Stimulated activated CD8-positive, alpha-beta memory T cell treated with anti-CD3 and anti-CD28 coated beads, Interleukin-15, amount 100 ng/mL, for 24 hours (primary cell): ENCODE measurements around the gene PRRT2.

Experiments
- DNase-seq: peaks from one replicate; pipeline ENCODE4 v3.0.0-alpha.2; 2020; ENCODE audit warnings: low read depth

The PRRT2 gene

DNA sequence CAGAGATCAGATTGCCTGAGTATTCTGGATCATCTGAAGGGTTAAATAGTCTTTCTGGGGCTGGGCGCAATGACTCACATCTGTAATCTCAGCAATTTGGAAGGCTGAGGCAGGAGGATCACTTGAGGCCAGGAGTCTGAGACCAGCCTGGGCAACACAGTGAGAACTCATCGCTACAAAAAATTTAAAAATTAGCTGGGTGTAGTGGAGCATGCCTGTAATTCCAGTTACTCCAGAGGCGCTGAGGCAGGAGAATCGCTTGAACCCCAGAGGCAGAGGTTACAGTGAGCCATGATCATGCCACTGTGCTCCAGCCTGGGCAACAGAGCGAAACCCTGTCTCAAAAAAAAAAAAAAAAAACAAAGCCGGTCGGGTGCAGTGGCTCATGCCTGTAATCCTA, 23.9 kb downstream of the PRRT2 start:
- DNase-seq = no peak

DNA sequence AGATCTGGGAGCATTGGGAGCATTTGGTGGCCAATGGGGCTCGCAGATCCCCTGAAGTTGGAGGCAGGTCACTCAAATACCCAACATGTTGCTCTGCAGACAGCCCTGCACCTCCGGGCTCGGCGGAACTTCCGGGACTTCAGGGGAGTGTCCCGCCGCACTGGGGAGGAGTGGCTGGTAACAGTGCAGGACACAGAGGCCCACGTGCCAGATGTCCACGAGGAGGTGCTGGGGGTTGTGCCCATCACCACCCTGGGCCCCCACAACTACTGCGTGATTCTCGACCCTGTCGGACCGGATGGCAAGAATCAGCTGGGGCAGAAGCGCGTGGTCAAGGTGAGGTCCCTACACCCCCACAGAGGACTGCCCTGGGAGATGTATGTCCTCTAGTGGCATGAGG, 24.6 kb downstream of the PRRT2 start:
- no peak for DNase-seq

DNA sequence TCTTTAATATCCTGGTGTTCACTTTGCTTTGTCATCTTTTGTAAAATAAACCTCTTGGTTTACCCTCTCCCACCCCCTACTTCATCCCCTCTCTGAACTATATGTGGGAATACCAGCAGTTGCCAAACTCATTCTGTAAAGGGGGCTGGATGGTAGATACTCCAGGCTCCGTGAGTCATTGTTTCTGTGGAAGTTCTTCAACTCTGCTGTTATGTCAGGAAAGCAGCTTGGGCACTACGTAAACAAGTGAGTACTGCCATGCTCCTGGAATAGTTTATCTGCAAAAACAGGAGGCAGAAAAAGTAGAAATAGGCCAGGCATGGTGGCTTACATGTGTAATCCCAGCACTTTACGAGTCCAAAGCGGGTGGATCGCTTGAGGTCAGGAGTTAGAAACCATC, 25.8 kb downstream of the PRRT2 start:
- no peak for DNase-seq

DNA sequence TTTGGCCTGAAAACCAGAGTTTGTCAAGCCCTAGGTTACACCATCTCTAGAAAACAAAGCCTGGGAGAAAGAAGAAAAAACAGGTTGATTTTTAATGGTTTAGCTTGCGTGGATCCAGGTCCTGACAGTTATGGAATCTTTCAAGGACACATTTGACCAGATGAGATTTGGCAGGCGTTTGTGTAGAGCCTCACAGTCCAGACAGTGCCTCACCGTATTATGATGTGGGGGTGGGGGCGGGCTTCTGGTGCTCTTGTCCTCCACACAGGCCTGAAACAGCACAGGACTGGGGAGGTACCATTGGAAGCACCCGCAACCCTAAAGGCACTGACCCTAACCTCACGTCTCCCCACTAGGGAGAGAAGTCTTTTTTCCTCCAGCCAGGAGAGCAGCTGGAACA, 27.8 kb downstream of the PRRT2 start:
- DNase-seq = no peak

DNA sequence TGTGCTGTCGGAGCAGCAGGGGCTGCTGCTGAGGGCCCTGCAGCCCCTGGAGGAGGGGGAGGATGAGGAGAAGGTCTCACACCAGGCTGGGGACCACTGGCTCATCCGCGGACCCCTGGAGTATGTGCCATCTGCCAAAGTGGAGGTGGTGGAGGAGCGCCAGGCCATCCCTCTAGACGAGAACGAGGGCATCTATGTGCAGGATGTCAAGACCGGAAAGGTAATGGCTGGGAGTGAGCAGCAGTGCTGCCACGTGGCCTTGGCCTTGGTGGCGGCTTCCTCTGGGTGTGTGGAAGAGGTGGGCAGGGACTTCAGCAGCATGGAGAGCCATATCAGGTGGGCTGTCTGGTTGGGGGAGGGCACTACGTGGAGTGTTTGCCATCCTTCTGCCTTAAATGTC, 28.2 kb downstream of the PRRT2 start:
- no peak for DNase-seq

DNA sequence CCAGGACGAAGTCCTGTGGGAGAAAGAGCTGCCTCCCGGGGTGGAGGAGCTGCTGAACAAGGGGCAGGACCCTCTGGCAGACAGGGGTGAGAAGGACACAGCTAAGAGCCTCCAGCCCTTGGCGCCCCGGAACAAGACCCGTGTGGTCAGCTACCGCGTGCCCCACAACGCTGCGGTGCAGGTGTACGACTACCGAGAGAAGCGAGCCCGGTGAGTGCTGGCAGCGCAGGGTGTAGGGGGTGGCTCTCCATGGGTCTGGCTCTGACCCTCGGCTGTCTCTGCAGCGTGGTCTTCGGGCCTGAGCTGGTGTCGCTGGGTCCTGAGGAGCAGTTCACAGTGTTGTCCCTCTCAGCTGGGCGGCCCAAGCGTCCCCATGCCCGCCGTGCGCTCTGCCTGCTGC, 29.6 kb downstream of the PRRT2 start:
- no peak for DNase-seq

DNA sequence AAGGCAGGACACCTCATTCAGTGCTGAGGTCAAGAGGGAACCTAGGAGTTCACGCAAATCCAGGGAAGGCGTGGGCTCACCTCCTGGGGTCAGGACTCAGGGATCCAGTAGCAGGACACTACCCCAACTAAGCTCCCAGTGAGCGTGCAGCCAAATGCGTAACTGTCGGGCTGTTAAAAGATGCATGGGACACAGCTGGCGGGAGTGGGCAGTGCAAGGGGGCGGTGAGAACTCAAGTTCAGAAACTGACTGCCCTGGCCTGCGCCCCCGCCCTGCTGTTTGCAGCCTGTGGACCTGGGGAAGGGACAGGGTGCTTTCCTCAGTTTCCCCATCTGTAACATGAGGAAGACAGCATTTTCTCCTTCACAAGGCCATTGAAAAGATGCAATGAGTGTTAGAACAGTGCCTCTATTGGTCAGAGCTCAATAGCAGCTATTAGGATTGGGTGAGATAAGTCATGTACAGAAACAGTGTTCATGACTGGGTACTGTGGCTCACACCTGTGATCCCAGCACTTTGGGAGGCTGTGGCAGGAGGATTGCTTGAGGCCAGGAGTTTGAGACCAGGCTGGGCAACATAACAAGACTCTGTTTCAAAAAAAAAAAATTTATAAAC, 30.8 kb downstream of the PRRT2 start:
- DNase-seq = no peak

DNA sequence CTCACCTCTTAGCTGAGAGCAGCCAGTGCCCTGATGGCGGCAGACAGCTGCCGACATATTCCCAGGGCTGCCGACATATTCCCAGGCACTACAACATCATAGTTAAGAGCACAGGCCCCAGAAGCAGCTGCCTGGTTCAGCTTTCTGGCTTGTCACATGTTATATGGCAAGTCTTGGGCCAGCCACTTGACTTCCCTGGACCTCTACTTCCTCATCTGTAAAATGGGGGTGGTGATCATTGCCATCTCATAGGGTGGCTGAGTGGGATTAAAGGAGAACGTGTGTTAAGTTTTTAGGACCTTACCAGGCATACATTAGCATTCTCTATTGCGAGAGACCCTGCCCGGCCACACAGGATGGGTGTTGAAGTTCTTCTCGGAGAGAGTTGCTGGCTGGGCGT, 31.9 kb downstream of the PRRT2 start:
- DNase-seq = no peak

DNA sequence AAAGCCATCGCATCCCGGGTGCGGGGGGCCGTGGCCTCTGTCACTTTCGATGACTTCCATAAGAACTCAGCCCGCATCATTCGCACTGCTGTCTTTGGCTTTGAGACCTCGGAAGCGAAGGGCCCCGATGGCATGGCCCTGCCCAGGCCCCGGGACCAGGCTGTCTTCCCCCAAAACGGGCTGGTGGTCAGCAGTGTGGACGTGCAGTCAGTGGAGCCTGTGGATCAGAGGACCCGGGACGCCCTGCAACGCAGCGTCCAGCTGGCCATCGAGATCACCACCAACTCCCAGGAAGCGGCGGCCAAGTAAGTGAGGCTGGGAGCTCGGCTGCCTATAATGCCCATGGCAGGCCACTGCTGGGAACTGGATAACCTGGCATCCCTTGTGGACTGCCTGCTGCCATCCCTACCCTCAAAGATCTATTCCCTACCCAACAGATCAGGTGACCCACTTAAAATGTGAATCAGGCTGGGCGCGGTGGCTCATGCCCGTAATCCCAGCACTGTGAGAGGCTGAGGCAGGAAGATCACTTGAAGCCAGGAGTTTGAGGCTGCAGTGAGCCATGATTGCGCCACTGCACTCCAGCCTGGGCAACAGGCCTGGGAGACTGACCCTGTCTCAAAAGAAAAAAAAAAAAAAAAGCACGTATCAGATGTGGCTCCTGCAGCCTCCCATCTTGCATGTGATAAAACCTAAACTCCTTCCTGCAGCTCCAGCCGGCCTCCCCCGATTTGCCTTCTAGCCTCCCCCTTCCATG, 32.8 kb downstream of the PRRT2 start:
- DNase-seq = no peak

DNA sequence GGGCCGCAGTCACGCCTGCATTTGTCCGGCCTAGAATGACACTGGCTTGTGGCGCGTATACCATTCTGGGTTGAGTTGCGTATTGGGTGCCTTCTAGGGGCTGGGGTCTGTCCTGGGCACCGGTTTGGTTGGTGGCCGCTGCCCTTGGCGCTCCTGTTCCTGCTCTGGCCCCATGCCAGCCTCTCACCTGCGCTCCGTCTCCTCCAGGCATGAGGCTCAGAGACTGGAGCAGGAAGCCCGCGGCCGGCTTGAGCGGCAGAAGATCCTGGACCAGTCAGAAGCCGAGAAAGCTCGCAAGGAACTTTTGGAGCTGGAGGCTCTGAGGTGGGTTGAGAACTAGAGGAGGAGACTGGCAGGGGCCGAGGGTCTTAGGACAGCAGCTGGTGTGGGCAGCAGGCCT, 33.7 kb downstream of the PRRT2 start:
- DNase-seq = no peak

DNA sequence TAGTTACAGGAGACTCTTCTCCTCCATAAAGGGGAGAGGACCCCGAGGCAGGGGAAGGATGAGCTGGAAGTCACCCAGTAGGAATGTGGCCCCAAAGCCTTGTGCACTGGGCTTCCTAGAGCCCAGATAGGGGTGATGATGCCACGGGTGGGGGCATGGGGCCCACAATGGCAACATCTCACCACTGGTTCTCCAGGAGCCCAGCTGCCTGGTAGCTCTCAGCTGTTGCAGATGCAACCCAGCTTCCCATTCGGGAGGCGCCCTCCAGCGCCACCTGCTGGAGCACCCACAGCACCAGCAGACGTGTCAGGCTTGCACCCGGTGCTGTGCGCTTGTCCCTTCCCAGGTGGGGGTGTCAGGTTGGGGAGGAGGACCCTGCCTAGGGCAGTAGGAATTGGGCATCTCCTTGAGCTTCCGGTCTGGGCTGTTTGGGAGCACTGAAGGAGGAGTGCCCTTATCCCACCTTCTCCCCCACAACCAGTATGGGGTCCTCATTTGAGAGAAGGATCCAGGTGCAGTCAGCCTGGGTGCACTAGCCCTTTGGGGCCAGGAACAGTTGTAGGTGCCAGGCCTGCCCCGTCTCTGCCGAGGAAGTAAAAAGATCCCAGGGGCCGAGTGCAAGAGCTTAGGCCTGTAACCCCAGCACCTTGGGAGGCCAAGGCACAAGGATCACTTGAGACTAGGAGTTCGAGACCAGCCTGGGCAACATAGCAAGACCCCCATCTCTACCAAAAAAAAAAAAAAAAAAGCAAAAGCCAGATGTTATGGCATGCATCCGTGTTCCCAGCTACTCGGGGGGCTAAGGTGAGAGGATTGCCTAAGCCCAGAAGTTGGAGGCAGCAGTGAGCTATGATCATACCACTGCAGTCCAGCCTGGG, 36.7 kb downstream of the PRRT2 start:
- peak; percentile 79 for DNase-seq

DNA sequence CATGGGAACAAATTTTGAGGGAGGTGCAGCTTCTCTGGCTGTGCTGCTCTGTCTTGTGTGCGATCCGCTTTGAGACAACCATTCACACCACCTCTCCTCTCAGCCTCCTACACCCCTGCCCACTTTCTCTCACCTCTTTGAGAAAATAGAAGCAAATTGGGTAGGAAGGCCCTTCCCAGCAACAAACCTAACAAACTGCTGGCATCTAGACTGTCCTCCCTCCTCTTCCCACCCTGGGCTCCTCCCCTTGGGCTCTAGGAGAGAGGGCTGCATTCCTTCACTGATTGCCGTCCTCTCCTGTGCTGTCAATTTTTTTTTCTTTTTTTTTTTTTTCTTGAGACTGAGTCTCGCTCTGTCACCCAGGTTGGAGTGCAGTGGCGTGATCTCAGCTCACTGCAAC, 37.5 kb downstream of the PRRT2 start:
- DNase-seq = no peak

DNA sequence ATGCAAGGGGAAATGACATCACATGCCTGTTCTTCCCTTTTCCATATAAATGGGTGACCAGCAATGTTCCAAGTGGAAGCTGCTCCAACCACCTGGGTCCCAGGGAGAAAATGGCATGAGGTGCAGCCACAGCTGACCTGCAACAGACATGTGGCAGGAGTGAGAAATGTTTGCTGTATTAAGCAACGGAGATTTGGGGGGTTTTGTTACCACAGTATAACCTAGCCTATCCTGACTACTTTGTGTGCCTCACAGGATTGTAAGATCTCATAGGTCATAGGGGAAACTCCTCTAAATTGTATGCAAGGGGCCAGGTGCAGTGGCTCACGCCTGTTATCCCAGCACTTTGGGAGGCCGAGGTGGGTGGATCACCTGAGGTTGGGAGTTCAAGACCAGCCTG, 39.0 kb downstream of the PRRT2 start:
- no peak for DNase-seq

DNA sequence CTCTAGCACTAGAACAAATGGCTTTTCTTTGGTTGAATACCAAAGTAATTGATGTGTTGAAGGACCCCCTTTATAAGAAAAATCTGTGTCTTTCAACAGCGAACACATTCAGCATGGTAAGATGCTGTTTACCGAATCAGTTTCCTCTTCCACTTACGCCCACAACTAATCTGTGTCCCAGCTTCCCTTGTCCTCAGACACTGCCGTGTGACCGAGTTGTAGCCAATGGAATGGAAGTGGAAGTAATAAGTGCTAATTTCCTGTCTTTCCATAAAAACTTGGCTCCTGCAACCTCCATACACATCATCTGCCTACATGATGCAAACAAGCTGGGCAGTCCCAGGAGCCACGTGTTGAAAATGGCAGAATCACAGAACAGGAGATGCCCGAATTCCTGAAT, 40.7 kb downstream of the PRRT2 start:
- DNase-seq = no peak

DNA sequence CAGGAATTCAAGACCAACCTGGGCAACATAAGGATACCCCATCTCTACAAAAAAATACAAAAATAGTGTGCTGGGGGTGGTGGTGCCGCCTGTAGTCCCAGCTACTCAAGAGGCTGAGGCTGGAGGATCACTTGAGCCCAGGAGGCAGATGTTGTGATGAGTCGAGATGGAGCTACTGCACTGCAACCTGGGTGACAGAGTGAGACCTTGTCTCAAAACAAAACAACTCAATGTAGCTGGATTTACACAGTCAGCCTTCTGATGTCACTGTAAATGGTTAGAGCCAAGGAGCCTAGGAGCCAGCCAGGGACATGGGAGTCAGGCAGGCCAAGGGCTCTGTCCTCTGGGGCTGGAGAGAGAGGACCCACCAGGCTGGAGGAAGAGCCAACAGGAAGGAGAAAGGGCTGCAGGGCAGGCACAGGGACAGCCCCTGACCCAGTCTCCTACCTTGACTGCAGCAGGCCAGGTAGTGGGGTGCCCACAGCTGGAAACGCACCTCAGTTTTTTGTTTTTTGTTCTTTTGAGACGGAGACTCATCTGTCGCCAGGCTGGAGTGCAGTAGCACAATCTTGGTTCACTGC, 42.6 kb downstream of the PRRT2 start:
- DNase-seq = no peak

DNA sequence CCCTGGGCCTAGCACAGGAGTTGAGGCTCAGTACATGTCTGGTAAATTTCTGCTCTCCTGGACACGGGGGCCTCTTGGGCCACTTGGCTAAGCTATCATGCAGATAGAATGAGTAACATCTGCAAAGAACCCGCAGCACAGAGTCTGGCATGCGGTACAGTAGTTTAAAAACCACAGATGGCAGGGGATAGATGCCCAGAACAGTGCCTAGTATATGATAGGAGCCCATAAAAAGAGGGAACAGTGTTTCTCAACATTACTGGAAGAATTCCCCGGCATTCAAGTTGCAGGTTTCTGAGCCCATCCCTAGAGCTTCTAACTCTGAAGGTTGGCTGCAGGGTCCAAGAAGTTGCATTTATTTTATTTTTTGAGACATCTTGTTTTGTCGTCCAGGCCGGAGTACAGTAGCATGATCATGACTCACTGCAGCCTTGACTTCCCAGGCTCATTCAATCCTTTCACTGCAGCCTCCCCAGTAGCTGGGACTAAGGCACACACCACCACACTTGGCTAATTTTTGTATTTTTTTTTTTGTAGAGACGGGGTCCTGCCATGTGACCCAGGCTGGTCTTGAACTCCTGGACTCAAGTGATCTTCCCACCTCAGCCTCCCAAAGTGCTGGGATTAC, 45.3 kb downstream of the PRRT2 start:
- no peak for DNase-seq

DNA sequence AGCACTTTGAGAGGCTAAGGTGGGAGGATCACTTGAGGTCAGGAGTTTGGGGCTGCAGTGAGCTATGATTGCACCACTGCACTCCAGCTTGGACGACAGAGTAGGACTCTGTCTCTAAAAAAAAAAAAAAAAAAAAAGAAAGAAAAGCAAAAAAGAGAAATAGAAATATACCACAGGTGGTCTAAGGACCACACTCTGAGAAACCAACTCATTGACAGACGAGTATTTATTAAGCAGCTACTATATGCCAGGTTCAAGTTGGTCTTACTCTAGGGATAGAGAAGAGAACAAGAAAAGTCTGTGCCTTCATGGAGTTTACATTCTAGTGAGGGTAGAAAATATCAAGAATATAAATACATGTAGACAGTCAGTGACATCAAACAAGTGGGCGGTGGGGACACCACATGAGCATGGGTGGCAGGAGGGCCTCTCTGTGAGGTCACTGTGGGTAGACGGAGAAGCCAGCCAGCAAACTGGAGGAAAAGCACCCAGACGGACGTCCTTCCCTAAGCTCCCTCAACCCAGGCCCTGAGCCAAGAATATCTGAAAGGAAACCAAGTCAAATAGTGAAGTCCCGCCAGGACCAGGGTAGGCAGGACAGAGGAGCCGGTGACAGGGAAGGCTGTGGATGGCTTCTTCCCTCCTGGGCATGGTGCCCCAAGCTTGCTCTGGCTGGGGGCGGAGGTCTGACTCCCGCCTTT, 46.3 kb downstream of the PRRT2 start:
- DNase-seq = no peak

DNA sequence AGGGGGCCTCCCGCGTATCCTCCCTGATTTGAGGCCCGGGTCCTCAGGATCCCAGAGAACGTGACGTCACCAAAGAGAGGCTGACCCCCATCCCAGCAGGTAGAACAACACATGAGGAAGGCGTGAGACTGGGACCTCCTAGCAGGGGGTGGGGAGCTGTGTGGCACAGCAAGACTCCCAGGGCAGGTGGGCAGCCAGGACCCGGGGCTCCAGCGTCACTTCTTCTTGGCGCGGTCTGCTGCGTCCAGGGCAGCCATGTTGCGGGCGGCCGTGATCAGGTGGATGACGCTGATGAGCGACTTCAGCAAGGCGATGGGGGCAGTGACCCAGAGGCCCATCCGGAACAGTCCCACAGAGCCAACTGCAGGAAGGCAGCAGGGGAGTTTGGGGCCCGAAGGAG, 47.0 kb downstream of the PRRT2 start:
- no peak for DNase-seq

DNA sequence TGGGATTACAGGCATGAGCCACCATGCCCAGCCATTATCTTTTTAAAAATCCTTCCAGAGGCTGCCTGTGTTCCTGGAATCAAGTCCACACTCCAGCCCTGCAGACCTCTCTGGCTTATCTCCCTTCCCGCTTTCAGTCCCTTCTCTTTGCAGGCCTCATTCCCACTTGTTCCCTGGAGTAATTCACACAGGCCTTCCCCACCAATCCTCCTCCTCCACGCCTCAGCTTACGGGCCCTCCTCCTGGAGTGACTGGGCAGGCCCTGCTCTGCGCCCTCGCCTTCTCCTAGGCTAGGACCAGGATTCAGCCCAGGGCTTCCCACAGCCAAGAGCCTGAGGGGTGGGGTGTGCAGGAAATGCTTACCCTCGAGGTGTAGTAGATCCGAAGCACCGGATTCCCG, 48.2 kb downstream of the PRRT2 start:
- DNase-seq = no peak

DNA sequence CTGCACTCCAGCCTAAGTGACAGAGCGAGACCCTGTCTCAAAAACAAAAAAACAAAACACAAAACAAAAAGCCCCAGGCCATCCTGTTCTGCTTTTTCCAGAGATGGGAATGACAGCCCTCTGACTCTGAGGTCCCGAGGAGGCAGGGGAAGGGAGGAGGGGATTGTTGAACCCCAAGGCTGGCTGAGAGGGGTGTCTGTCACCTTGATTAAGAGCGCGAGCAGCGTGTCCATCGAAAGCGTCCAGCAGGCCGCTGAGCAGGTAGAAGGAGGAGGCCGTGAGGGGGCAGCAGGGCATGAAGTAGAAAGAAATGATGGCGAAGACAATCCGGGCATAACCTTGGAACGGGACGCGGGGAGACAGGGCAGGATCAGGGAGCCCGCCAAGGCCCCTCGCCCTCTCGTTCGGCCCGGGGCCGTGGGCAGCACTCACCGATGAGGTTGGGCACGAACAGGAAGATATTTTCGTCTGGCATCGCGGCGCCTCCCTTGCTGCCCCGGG, 50.4 kb downstream of the PRRT2 start:
- DNase-seq = no peak

DNA sequence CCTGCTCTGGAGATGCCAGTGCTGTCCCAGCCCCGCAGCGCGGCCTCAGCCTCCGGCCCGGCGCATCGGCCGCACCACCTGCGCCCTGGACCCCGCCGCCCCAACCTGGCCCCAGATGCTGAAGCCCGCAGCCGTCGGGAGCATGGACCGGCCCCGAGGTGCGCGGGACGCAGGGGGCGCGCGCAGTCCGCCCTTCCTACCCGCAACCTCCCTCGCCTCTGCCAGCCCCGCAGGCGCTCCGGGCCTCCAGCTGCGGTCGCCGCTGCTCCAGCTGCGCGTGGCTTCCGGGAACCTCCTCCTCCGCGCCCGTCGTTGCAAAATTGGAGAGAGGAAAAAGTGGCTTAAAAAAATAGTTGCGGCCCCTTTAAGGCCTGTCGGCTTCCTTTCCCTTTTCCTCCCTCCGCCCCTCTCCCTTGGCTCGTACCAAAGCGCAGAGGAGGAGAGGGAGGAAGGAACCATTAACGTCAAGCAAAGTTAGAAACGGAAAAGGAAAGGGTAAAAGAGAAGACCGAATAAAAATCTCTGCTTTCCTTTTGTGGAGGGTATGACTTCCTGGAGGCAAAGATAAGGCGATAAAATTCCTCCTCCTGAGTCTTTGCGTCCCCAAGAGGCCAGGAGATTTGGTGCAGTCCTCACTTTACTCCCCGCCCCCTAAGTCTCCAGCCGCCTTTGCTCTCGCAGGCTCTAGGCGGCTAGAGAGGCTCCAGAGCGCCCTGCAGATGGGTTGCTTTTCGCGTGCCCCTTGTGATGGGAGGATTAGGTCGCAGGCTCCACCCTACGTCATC, 51.1 kb downstream of the PRRT2 start, which contains the start of gene CDIPT:
CDIPT (minus strand) TSS at position 343 of the 785 bp plus-strand sequence. CDS start 369 bp downstream, outside the sequence.
- DNase-seq = peak; percentile 58
